ENCODE measurements around the gene PILRB. TPM values are rescaled to one million over a fixed set of nuclear protein-coding genes. Genes with fewer than 3 reads are reported as not detected.

PILRB gene
- total RNA-seq, 1 experiment from 2014 or later: 50.1 TPM

- TF ChIP-seq, protein P1, sequence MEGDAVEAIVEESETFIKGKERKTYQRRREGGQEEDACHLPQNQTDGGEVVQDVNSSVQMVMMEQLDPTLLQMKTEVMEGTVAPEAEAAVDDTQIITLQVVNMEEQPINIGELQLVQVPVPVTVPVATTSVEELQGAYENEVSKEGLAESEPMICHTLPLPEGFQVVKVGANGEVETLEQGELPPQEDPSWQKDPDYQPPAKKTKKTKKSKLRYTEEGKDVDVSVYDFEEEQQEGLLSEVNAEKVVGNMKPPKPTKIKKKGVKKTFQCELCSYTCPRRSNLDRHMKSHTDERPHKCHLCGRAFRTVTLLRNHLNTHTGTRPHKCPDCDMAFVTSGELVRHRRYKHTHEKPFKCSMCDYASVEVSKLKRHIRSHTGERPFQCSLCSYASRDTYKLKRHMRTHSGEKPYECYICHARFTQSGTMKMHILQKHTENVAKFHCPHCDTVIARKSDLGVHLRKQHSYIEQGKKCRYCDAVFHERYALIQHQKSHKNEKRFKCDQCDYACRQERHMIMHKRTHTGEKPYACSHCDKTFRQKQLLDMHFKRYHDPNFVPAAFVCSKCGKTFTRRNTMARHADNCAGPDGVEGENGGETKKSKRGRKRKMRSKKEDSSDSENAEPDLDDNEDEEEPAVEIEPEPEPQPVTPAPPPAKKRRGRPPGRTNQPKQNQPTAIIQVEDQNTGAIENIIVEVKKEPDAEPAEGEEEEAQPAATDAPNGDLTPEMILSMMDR (conservative IDR thresholded peaks at IDR 0.05): no peak
- peak overlapping the region in 2 of 3 experiments; percentile 62 to 78; a peak in 4 of 7 replicates for H3K27ac Mint-ChIP-seq
- Histone ChIP-seq H3T11ph (ENCODE audit: low read length) (no peak overlapping the region), H3K79me2 (ENCODE audit: insufficient read depth, low read length) (no peaks in the 10 kb centered on the region), H2BK15ac (ENCODE audit: low read depth, low read length) (no peak overlapping the region), H2BK120ac (ENCODE audit: low read depth, low read length, poor library complexity, severe bottlenecking) (no peak overlapping the region), H3K79me1 (ENCODE audit: insufficient read depth, low read depth, low read length, poor library complexity, severe bottlenecking) (no peaks in the 10 kb centered on the region), H2BK5ac (ENCODE audit: insufficient read length, low read length) (no peak overlapping the region), H3K9me3 (ENCODE audit: control insufficient read depth, low read depth, low read length) (no peaks in the 10 kb centered on the region), H3K23ac (ENCODE audit: insufficient read length, low read depth, low read length) (no peak overlapping the region), H2AFZ (ENCODE audit: low read length) (no peak overlapping the region), H3K18ac (ENCODE audit: insufficient read length, low read depth, low read length) (no peak overlapping the region), H3K23me2 (ENCODE audit: insufficient read length, low read depth, low read length, poor library complexity, severe bottlenecking) (peaks cover 2% of the 10 kb centered on the region), H3K14ac (ENCODE audit: insufficient read depth, low read length) (peak overlapping the region; percentile 43; the same call in 1 of the 2 replicates), H3K27ac (ENCODE audit: insufficient read length, low read depth, low read length) (no peak overlapping the region), H2BK12ac (ENCODE audit: insufficient read length, low read depth, low read length) (no peak overlapping the region), H3K4me1 (ENCODE audit: insufficient read depth, low read length) (no peaks in the 10 kb centered on the region), H2AK5ac (ENCODE audit: insufficient read length, low read length) (no peak overlapping the region), H4K20me1 (ENCODE audit: control insufficient read depth, insufficient read depth, insufficient read length) (no peaks in the 10 kb centered on the region), H4K5ac (ENCODE audit: insufficient read length, low read depth, low read length) (no peak overlapping the region), H3K56ac (ENCODE audit: insufficient read length, low read depth, low read length) (no peak overlapping the region), H2BK20ac (ENCODE audit: low read depth, low read length, poor library complexity, severe bottlenecking) (no peak overlapping the region), H4K91ac (ENCODE audit: insufficient read length, low read depth, low read length) (no peak overlapping the region), H3K9ac (ENCODE audit: extremely low read depth, insufficient read length, low read length) (no peak overlapping the region), H3K4me2 (ENCODE audit: insufficient read depth, insufficient read length, low read length) (no peak overlapping the region), H4K8ac (replicated peaks; ENCODE audit: insufficient read length, low read depth, low read length) (no peak overlapping the region), H3K4ac (ENCODE audit: low read depth, low read length) (no peak overlapping the region), H3K27me3 (ENCODE audit: insufficient read depth, low read length) (no peaks in the 10 kb centered on the region)
- no peaks in the 10 kb centered on the region for H3K9me3 Mint-ChIP-seq
- peak overlapping the region in 1 of 2 experiments; percentile 18; a peak in 1 of 5 replicates for H3K4me3 Mint-ChIP-seq
- peaks cover 42% of the 10 kb centered on the region for H3K27me3 Mint-ChIP-seq (ENCODE audit: low read depth)
- DNase-seq: no peak
- H3K36me3 Mint-ChIP-seq (ENCODE audit: insufficient read depth in 1 of 3, low read depth in 3 of 3): no peaks in the 10 kb centered on the region
- WGBS (ENCODE audit: extremely low coverage, insufficient read length, low lambda C conversion rate): no CpG with 5 or more reads among the region's 2 CpGs
- peaks cover 16 to 34% of the 10 kb centered on the region in 2 experiments for H3K4me1 Mint-ChIP-seq
Measured at GRCh38 chr7:100398239-100398638, 40.3 kb downstream of the PILRB start.

Measured in H9 (cell line).